ENCODE measurements around the gene GCGR. TPM values are rescaled to one million over a fixed set of nuclear protein-coding genes. Genes with fewer than 3 reads are reported as not detected.

The GCGR gene
- polyA plus RNA-seq, 1 donor (not counting 4 experiments of a cell fraction or from before 2014, with no cell fraction given) = not detected

GRCh38 chr17:81823820-81824550 lies 20.0 kb downstream of the GCGR start:
- no peak overlapping the region for H3K9ac ChIP-seq (ENCODE audit: control insufficient read depth, extremely low read depth, insufficient read depth, low read length)
- dilution Hi-C loops (cut with MboI; ENCODE audit: extremely low pct_ligation_motif_present, low sequenced_read_pairs) = no loop called here

GRCh38 chr17:81824595-81824994 lies 20.6 kb downstream of the GCGR start:
- Histone ChIP-seq H2AFZ (ENCODE audit: control insufficient read depth, low read length) (no peak overlapping the region), H3K9ac (ENCODE audit: control insufficient read depth, extremely low read depth, insufficient read depth, low read length) (no peak overlapping the region), H3K9me1 (ENCODE audit: control insufficient read depth, extremely low read depth, insufficient read depth, low read length) (no peaks in the 10 kb centered on the region), H3K79me2 (ENCODE audit: control insufficient read depth, insufficient read depth, low read length) (no peaks in the 10 kb centered on the region), H3K27me3 (ENCODE audit: control insufficient read depth, extremely low read depth, insufficient read depth, low read length) (no peaks in the 10 kb centered on the region), H3K4me2 (ENCODE audit: control insufficient read depth, extremely low read depth, insufficient read depth, low read depth, low read length) (no peak overlapping the region), H3K4me1 (ENCODE audit: control insufficient read depth, extremely low read depth, insufficient read depth, low read length) (peaks cover 15% of the 10 kb centered on the region), H4K20me1 (ENCODE audit: control insufficient read depth, extremely low read depth, insufficient read depth, low read length) (no peaks in the 10 kb centered on the region), H3K36me3 (ENCODE audit: control insufficient read depth in 2 of 2, extremely low read depth in 1 of 2, insufficient read depth in 2 of 2, low read length in 2 of 2) (peaks cover 0 to 1% of the 10 kb centered on the region in 2 experiments), H3K4me3 (ENCODE audit: control insufficient read depth in 2 of 3, extremely low read depth in 1 of 3, insufficient read depth in 2 of 3, low read depth in 1 of 3, low read length in 3 of 3) (no peak overlapping the region), H3K27ac (ENCODE audit: control insufficient read depth, insufficient read depth, low read length) (no peak overlapping the region), H3K9me3 (ENCODE audit: control insufficient read depth, low read depth, low read length) (no peaks in the 10 kb centered on the region)
- TF ChIP-seq CTCF (optimal IDR thresholded peaks at IDR 0.05 in 1 of 3, IDR thresholded peaks at IDR 0.05 in 1 of 3, conservative IDR thresholded peaks at IDR 0.05 in 1 of 3; ENCODE audit: extremely low read depth in 1 of 3, insufficient read depth in 2 of 3, low read length in 3 of 3) = no peak
- dilution Hi-C loops (cut with MboI; ENCODE audit: extremely low pct_ligation_motif_present, low sequenced_read_pairs) = no loop called here
- DNase-seq (ENCODE audit: low read depth, low spot score) = no peak
- FAIRE-seq = no peak

More at GRCh38 chr17:81823820-81824550, 20.0 kb downstream of the GCGR start:
- Histone ChIP-seq H3K79me2 (ENCODE audit: control insufficient read depth, insufficient read depth, low read length) (no peaks in the 10 kb centered on the region), H3K27ac (ENCODE audit: control insufficient read depth, insufficient read depth, low read length) (no peak overlapping the region), H4K20me1 (ENCODE audit: control insufficient read depth, extremely low read depth, insufficient read depth, low read length) (no peaks in the 10 kb centered on the region), H3K9me3 (ENCODE audit: control insufficient read depth, low read depth, low read length) (no peaks in the 10 kb centered on the region), H3K4me3 (ENCODE audit: control insufficient read depth in 2 of 3, extremely low read depth in 1 of 3, insufficient read depth in 2 of 3, low read depth in 1 of 3, low read length in 3 of 3) (no peak overlapping the region), H3K27me3 (ENCODE audit: control insufficient read depth, extremely low read depth, insufficient read depth, low read length) (no peaks in the 10 kb centered on the region), H2AFZ (ENCODE audit: control insufficient read depth, low read length) (no peak overlapping the region), H3K4me2 (ENCODE audit: control insufficient read depth, extremely low read depth, insufficient read depth, low read depth, low read length) (no peak overlapping the region), H3K9me1 (ENCODE audit: control insufficient read depth, extremely low read depth, insufficient read depth, low read length) (no peaks in the 10 kb centered on the region), H3K4me1 (ENCODE audit: control insufficient read depth, extremely low read depth, insufficient read depth, low read length) (peaks cover 11% of the 10 kb centered on the region), H3K36me3 (ENCODE audit: control insufficient read depth in 2 of 2, extremely low read depth in 1 of 2, insufficient read depth in 2 of 2, low read length in 2 of 2) (peaks cover 0 to 1% of the 10 kb centered on the region in 2 experiments)
- FAIRE-seq = no peak
- TF ChIP-seq EZH2 (IDR thresholded peaks at IDR 0.05; ENCODE audit: low read length) = no peak
- no peak for TF ChIP-seq CTCF (optimal IDR thresholded peaks at IDR 0.05 in 1 of 3, IDR thresholded peaks at IDR 0.05 in 1 of 3, conservative IDR thresholded peaks at IDR 0.05 in 1 of 3; ENCODE audit: extremely low read depth in 1 of 3, insufficient read depth in 2 of 3, low read length in 3 of 3)
- DNase-seq (ENCODE audit: low read depth, low spot score) = no peak

Data from keratinocyte (primary cell).